SK-N-SH (cell line): ENCODE measurements around the gene FAM171A2.

Experiments
- ELF1 ChIP-seq: IDR thresholded peaks from 2 replicates; pipeline ENCODE4 v1.4.0; 2012
- EP300 ChIP-seq, 2 experiments: IDR thresholded peaks; 2 replicates each; pipeline versions ENCODE4 v1.4.0 to v1.6.1; 2012; ENCODE audit warnings: borderline replicate concordance in 1 of 2, low read depth in 1 of 2, low read length in 1 of 2
- EZH2phosphoT487 ChIP-seq: fragments of 200-600 bp; sonication (generic); IDR thresholded peaks from 2 replicates; pipeline ENCODE4 v1.6.1; 2017; ENCODE audit warnings: low read depth, mixed run types, mild to moderate bottlenecking, antibody characterized with exemption, moderate library complexity, borderline replicate concordance
- NFIC ChIP-seq: IDR thresholded peaks from 2 replicates; pipeline ENCODE4 v1.4.0; 2012; ENCODE audit warnings: borderline replicate concordance
- POLR2AphosphoS5 ChIP-seq: IDR thresholded peaks from 2 replicates; pipeline ENCODE4 v1.6.1; 2012; ENCODE audit warnings: low read depth, low read length
- TF ChIP-seq, protein P1 (sequence below): fragments of 200-600 bp; sonication (generic); IDR thresholded peaks from 2 replicates; pipeline ENCODE4 v1.6.1; 2017; ENCODE audit warnings: antibody characterized with exemption, mild to moderate bottlenecking, moderate library complexity

DNA sequence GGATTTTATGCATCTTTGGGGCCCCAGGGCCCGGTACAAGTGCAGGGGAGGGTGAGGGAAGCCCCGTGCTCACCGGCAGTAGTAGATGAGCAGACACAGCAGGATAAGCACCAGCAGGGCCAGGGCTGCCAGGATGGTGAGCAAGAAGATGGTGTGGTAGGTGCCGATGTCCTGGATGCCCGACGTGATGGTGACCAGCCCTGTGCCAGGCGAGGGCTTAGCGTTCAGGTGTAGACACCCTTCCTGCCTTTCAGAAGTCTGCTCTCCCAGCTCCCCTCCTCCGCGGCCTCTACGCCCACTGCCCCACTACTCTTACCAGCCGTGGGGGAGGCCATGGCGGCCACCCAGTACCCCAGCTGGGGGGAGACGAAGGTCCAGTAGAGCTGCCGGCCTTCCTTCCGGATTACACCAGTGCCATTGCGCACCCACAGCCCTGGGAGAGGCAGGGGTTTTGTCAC, 8.0 kb downstream of the FAM171A2 start:
- TF ChIP-seq, protein P1, sequence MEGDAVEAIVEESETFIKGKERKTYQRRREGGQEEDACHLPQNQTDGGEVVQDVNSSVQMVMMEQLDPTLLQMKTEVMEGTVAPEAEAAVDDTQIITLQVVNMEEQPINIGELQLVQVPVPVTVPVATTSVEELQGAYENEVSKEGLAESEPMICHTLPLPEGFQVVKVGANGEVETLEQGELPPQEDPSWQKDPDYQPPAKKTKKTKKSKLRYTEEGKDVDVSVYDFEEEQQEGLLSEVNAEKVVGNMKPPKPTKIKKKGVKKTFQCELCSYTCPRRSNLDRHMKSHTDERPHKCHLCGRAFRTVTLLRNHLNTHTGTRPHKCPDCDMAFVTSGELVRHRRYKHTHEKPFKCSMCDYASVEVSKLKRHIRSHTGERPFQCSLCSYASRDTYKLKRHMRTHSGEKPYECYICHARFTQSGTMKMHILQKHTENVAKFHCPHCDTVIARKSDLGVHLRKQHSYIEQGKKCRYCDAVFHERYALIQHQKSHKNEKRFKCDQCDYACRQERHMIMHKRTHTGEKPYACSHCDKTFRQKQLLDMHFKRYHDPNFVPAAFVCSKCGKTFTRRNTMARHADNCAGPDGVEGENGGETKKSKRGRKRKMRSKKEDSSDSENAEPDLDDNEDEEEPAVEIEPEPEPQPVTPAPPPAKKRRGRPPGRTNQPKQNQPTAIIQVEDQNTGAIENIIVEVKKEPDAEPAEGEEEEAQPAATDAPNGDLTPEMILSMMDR: no peak
- TF ChIP-seq EZH2phosphoT487 (no peak), ELF1 (no peak), EP300 (IDR thresholded peaks at IDR 0.05; ENCODE audit: borderline replicate concordance in 1 of 2, low read depth in 1 of 2, low read length in 1 of 2) (no peak), POLR2AphosphoS5 (no peak), NFIC (no peak)
